Stimulated activated naive B cell treated with anti-CD40 and anti-IgM and Interleukin-4, amounts not matched to agents 10 μg/mL and 1 μg/mL and 100 μg/mL, for 72 hours (primary cell): ENCODE data around the gene CABLES1.
"Not testable (repeated sequence)": the region's sequence is repeated elsewhere in the genome, so short reads cannot be mapped to it uniquely, and the experiment has no call there.

Experiments used
- ATAC-seq, 2 donors: fragments of 150-1000 bp; cut with Tn5 transposase; replicated peaks; 2 replicates each; pipeline ENCODE4 v1.10.0; 2021; ENCODE audit warnings: moderate library complexity in 1 of 2
- DNase-seq: peaks from one replicate; pipeline ENCODE4 v3.0.0; 2021
- H3K27ac Mint-ChIP-seq: one replicate; pipeline ENCODE4 v1.8.0; 2022; ENCODE audit warnings: mild to moderate bottlenecking, mixed read lengths
- H3K27me3 Mint-ChIP-seq, 2 donors: one replicate each; pipeline ENCODE4 v1.8.0; 2022; ENCODE audit warnings: mixed read lengths in 2 of 2
- H3K36me3 Mint-ChIP-seq, 2 donors: one replicate each; pipeline ENCODE4 v1.8.0; 2022; ENCODE audit warnings: mixed read lengths in 2 of 2, mild to moderate bottlenecking in 1 of 2
- H3K4me1 Mint-ChIP-seq, 2 donors: one replicate each; pipeline ENCODE4 v1.8.0; 2022; ENCODE audit warnings: mixed read lengths in 2 of 2, mild to moderate bottlenecking in 1 of 2
- H3K4me3 Mint-ChIP-seq, 2 donors: one replicate each; pipeline ENCODE4 v1.8.0; 2022; ENCODE audit warnings: mild to moderate bottlenecking in 2 of 2, mixed read lengths in 2 of 2, moderate library complexity in 1 of 2
- H3K9me3 Mint-ChIP-seq, 2 donors: one replicate each; pipeline ENCODE4 v1.8.0; 2022; ENCODE audit warnings: mixed read lengths in 2 of 2, mild to moderate bottlenecking in 1 of 2

CABLES1 gene

GRCh38 chr18:23241833-23242496 lies 106.7 kb downstream of the CABLES1 start:
- H3K27me3 Mint-ChIP-seq, H3K9me3 Mint-ChIP-seq: not testable (repeated sequence)
- H3K36me3 Mint-ChIP-seq: peaks cover 5 to 24% of the 10 kb centered on the region in 2 donors
- H3K4me3 Mint-ChIP-seq: peak overlapping the region in 1 of 2 donors; percentile 20
- H3K27ac Mint-ChIP-seq: peak overlapping the region; percentile 83
- peaks cover 16 to 43% of the 10 kb centered on the region in 2 donors for H3K4me1 Mint-ChIP-seq
- DNase-seq: peak; percentile 65
- peak; percentile 83 to 88 for ATAC-seq

- Mint-ChIP-seq H3K27me3 (no peaks in the 10 kb centered on the region), H3K4me3 (no peak overlapping the region), H3K36me3 (peaks cover 11 to 28% of the 10 kb centered on the region in 2 donors), H3K4me1 (peaks cover 11 to 31% of the 10 kb centered on the region in 2 donors), H3K27ac (no peak overlapping the region), H3K9me3 (no peaks in the 10 kb centered on the region)
- no peak for DNase-seq
- peak; percentile 49 to 59 for ATAC-seq
Measured at GRCh38 chr18:23243178-23243577, 107.9 kb downstream of the CABLES1 start.

- ATAC-seq: no peak
- H3K4me1 Mint-ChIP-seq: peaks cover 8 to 25% of the 10 kb centered on the region in 2 donors
Measured at GRCh38 chr18:23243816-23244215, 108.5 kb downstream of the CABLES1 start.

GRCh38 chr18:23244401-23244800 lies 109.1 kb downstream of the CABLES1 start:
- no peak for ATAC-seq
- H3K27me3 Mint-ChIP-seq: no peaks in the 10 kb centered on the region
- peaks cover 17 to 29% of the 10 kb centered on the region in 2 donors for H3K36me3 Mint-ChIP-seq
- H3K4me3 Mint-ChIP-seq: no peak overlapping the region
- peaks cover 8 to 21% of the 10 kb centered on the region in 2 donors for H3K4me1 Mint-ChIP-seq
- DNase-seq: no peak
- H3K27ac Mint-ChIP-seq: no peak overlapping the region
- peaks cover 1 to 3% of the 10 kb centered on the region in 2 donors for H3K9me3 Mint-ChIP-seq

More at GRCh38 chr18:23243816-23244215, 108.5 kb downstream of the CABLES1 start:
- no peak overlapping the region for H3K4me3 Mint-ChIP-seq
- peaks cover 13 to 27% of the 10 kb centered on the region in 2 donors for H3K36me3 Mint-ChIP-seq
- H3K27ac Mint-ChIP-seq: peak overlapping the region; percentile 31
- no peak for DNase-seq
- H3K9me3 Mint-ChIP-seq: no peaks in the 10 kb centered on the region
- no peaks in the 10 kb centered on the region for H3K27me3 Mint-ChIP-seq

- H3K9me3 Mint-ChIP-seq: peaks cover 1 to 3% of the 10 kb centered on the region in 2 donors
- DNase-seq: no peak
- H3K27ac Mint-ChIP-seq: no peak overlapping the region
- peaks cover 7 to 10% of the 10 kb centered on the region in 2 donors for H3K4me1 Mint-ChIP-seq
- H3K36me3 Mint-ChIP-seq: peaks cover 16 to 40% of the 10 kb centered on the region in 2 donors
- H3K27me3 Mint-ChIP-seq: no peaks in the 10 kb centered on the region
- ATAC-seq: no peak
- H3K4me3 Mint-ChIP-seq: no peak overlapping the region
Measured at GRCh38 chr18:23245461-23245860, 110.2 kb downstream of the CABLES1 start.

- peaks cover 2 to 3% of the 10 kb centered on the region in 2 donors for H3K4me1 Mint-ChIP-seq
- peaks cover 23 to 46% of the 10 kb centered on the region in 2 donors for H3K36me3 Mint-ChIP-seq
- H3K4me3 Mint-ChIP-seq: no peak overlapping the region
- no peak overlapping the region for H3K27ac Mint-ChIP-seq
- peaks cover 1 to 3% of the 10 kb centered on the region in 2 donors for H3K9me3 Mint-ChIP-seq
- no peak for ATAC-seq
- H3K27me3 Mint-ChIP-seq: no peaks in the 10 kb centered on the region
- DNase-seq: no peak
Measured at GRCh38 chr18:23247331-23247730, 112.0 kb downstream of the CABLES1 start.

- H3K4me3 Mint-ChIP-seq: no peak overlapping the region
- H3K4me1 Mint-ChIP-seq: peaks cover 0 to 2% of the 10 kb centered on the region in 2 donors
- H3K36me3 Mint-ChIP-seq: peaks cover 26 to 50% of the 10 kb centered on the region in 2 donors
- ATAC-seq (no peak), DNase-seq (no peak)
- H3K9me3 Mint-ChIP-seq: peaks cover 1 to 3% of the 10 kb centered on the region in 2 donors
- H3K27me3 Mint-ChIP-seq: no peaks in the 10 kb centered on the region
- H3K27ac Mint-ChIP-seq: no peak overlapping the region
Measured at GRCh38 chr18:23247896-23248295, 112.6 kb downstream of the CABLES1 start.

GRCh38 chr18:23248826-23249225 lies 113.5 kb downstream of the CABLES1 start:
- no peak overlapping the region for H3K27ac Mint-ChIP-seq
- DNase-seq: no peak
- H3K36me3 Mint-ChIP-seq: peaks cover 26 to 58% of the 10 kb centered on the region in 2 donors
- peaks cover 0 to 3% of the 10 kb centered on the region in 2 donors for H3K4me1 Mint-ChIP-seq
- H3K9me3 Mint-ChIP-seq: peaks cover 1 to 3% of the 10 kb centered on the region in 2 donors
- H3K4me3 Mint-ChIP-seq: no peak overlapping the region
- no peak for ATAC-seq
- H3K27me3 Mint-ChIP-seq: no peaks in the 10 kb centered on the region

- ATAC-seq: no peak
- H3K36me3 Mint-ChIP-seq: peaks cover 26 to 57% of the 10 kb centered on the region in 2 donors
- no peaks in the 10 kb centered on the region for H3K27me3 Mint-ChIP-seq
- no peak overlapping the region for H3K4me3 Mint-ChIP-seq
- H3K27ac Mint-ChIP-seq: no peak overlapping the region
- peaks cover 1 to 3% of the 10 kb centered on the region in 2 donors for H3K9me3 Mint-ChIP-seq
- peaks cover 0 to 3% of the 10 kb centered on the region in 2 donors for H3K4me1 Mint-ChIP-seq
- no peak for DNase-seq
Measured at GRCh38 chr18:23249348-23249747, 114.1 kb downstream of the CABLES1 start.

- no peak overlapping the region for H3K4me3 Mint-ChIP-seq
- H3K27me3 Mint-ChIP-seq: no peaks in the 10 kb centered on the region
- peaks cover 1 to 3% of the 10 kb centered on the region in 2 donors for H3K9me3 Mint-ChIP-seq
- ATAC-seq (no peak), DNase-seq (no peak)
- peaks cover 30 to 64% of the 10 kb centered on the region in 2 donors for H3K36me3 Mint-ChIP-seq
- peaks cover 0 to 1% of the 10 kb centered on the region in 2 donors for H3K4me1 Mint-ChIP-seq
- no peak overlapping the region for H3K27ac Mint-ChIP-seq
Measured at GRCh38 chr18:23250893-23251656, 115.8 kb downstream of the CABLES1 start.

GRCh38 chr18:23253630-23254029 lies 118.3 kb downstream of the CABLES1 start:
- H3K27me3 Mint-ChIP-seq: no peaks in the 10 kb centered on the region
- peaks cover 39 to 77% of the 10 kb centered on the region in 2 donors for H3K36me3 Mint-ChIP-seq
- peaks cover 1 to 3% of the 10 kb centered on the region in 2 donors for H3K9me3 Mint-ChIP-seq
- H3K4me1 Mint-ChIP-seq: peaks cover 14 to 19% of the 10 kb centered on the region in 2 donors
- ATAC-seq: no peak
- no peak for DNase-seq
- no peak overlapping the region for H3K27ac Mint-ChIP-seq
- H3K4me3 Mint-ChIP-seq: no peak overlapping the region

GRCh38 chr18:23257137-23257536 lies 121.9 kb downstream of the CABLES1 start:
- ATAC-seq: no peak
- DNase-seq: no peak
- Mint-ChIP-seq H3K4me1 (peaks cover 38 to 40% of the 10 kb centered on the region in 2 donors), H3K27me3 (no peaks in the 10 kb centered on the region), H3K27ac (peak overlapping the region; percentile 14), H3K4me3 (no peak overlapping the region), H3K36me3 (peaks cover 32 to 51% of the 10 kb centered on the region in 2 donors), H3K9me3 (no peaks in the 10 kb centered on the region)

- peak overlapping the region; percentile 20 for H3K27ac Mint-ChIP-seq
- DNase-seq: no peak
- H3K36me3 Mint-ChIP-seq: peaks cover 27 to 45% of the 10 kb centered on the region in 2 donors
- no peaks in the 10 kb centered on the region for H3K9me3 Mint-ChIP-seq
- no peak overlapping the region for H3K4me3 Mint-ChIP-seq
- peak; percentile 39 to 53 for ATAC-seq
- H3K4me1 Mint-ChIP-seq: peaks cover 38 to 40% of the 10 kb centered on the region in 2 donors
- H3K27me3 Mint-ChIP-seq: no peaks in the 10 kb centered on the region
Measured at GRCh38 chr18:23257686-23258565, 122.6 kb downstream of the CABLES1 start.
